Activated T-helper 9 cell treated with anti-CD3 and anti-CD28 coated beads, Interleukin-2, amount 50 U/mL, for 16 hours (primary cell): ENCODE measurements around the gene KIF20B.
A peak's percentile ranks its signal among the peaks of the same experiment; 100 is the strongest.
"Not testable (repeated sequence)": the region's sequence is repeated elsewhere in the genome, so short reads cannot be mapped to it uniquely, and the experiment has no call there.

Experiments used
- DNase-seq: peaks from one replicate; pipeline ENCODE4 v3.0.0-alpha.2; 2020; ENCODE audit warnings: low read depth

KIF20B gene

DNA sequence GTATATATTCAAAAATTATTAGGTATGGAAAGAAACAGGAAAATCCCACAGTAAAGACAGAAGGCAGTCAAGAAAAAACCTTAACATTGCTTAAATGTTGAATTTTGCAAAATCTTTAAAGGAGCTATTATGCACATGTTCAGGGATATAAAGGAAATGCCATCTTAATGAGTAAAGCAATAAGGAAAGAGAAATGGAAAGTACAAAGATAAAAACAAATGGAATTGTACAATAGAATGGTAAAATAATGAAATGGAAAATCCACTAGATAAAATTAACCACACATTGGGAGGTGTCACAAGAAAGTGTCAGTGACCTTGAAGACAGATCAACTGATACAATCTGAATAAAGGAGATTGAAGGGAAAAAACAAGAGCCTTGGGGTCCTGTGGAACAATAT, 82.0 kb downstream of the KIF20B start:
- DNase-seq: no peak

GRCh38 chr10:89785095-89785494, 83.7 kb downstream of the KIF20B start:
- DNase-seq: no peak

DNA sequence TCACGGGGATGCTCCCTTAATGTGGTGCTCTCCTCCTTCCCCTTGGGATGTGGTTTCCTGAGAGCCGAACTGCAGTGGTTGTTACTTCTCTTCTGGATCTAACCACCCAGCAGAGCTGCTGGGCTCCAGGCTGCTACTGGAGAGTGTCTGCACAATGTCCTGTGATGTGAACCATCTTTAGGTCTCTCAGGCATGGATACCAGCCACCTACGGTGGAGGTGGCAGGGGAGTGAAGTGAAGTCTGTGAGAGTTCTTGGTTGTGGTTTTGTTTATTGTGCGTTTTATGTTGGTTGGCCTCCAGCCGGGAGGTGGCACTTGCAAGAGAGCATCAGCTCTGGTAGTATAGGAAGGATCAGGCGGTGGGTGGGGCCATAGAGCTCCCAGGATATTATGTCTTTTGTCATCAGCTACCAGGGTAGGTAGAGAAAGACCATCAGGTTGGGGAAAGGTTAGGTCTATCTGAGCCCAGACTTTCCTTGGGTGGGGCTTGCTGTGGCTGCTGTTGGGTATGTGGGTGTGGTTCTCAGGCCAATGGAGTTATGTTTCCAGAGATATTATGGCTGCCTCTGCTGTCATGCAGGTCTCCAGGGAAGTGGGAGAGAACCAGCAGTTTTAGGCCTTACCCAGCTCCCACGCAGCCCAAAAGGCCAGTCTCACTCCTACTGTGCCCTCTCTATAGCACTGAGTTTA, 87.9 kb downstream of the KIF20B start:
- no peak for DNase-seq

- DNase-seq: no peak
Observed at GRCh38 chr10:89792187-89792586, 90.8 kb downstream of the KIF20B start.

GRCh38 chr10:89793649-89794254, 92.4 kb downstream of the KIF20B start:
- DNase-seq: no peak

DNA sequence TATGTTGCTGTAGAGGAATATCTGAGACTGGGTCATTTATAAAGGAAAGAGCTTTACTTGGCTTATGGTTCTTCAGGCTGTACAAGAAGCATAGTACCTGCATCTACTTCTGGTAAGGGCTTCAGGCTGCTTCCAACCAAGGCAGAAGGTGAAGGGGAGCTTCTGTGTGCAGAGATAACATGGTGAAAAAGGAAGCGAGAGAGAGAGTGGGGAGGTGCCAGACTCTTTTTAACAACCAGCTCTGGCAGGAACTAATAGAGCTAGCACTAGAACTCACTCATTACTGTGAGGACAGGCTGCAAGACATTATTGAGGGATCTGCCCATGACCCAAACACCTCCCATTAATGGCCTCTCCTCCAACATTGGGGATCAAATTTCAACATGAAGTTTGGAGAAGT, 94.5 kb downstream of the KIF20B start:
- no peak for DNase-seq

DNA sequence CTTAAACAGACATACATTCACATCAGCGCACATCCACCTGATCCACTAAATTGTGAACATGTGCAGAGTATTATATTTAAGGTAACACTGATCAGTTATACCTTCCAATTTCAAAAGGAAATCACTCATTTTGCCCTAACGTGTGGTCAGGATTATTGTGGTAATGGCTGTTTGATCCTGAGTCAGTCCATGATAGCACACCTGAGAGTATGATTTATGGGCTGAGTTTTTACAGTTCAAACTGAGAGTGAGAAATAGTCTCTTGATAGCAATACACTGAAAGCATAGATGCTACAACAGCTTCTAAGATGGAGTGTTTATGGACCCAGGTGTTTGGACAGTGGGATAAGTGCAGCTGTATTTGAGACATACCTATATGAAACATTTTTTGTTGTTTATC, 96.7 kb downstream of the KIF20B start:
- no peak for DNase-seq

DNA sequence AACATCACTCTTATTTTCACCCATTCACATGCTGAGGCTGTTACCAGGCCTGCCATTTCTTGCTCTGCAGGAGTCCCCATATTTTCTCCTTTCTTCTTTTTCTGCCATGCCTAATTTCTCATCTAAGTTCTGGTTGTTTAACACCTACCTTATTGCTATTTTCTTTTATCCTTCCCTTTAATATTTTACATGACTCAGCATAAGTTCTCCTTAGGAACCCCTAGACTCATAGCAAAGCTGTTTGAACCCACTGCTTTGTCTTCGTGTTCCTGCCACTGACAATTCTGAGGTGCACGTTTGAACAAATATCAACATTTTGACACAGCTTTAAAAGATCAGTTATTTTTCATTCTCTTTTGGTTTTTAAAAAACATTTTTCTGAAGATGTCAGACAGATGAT, 98.2 kb downstream of the KIF20B start:
- no peak for DNase-seq

- peak; percentile 23 for DNase-seq
Observed at GRCh38 chr10:89805599-89806013, 104.2 kb downstream of the KIF20B start.

DNA sequence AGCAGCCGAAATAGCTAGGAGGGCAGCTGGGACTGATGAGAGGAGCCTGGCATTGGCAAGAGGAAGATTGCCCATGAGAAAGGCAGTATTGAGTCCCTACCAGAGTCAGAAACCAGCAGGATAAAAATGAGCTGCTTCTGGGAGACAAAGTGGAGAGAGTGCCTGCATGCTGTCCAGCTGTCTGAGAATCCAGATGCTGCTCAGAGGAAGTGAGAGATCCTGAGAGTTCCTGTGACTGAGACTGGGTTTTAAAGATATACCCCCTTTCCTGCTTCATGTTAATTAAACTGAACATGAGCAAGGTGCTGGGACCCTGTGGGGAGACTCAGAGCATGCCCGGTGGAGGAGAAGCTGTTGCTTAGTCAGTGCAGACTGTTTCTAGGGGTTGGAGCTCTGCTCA, 107.5 kb downstream of the KIF20B start:
- DNase-seq: no peak

GRCh38 chr10:89809766-89810165, 108.4 kb downstream of the KIF20B start:
- no peak for DNase-seq

DNA sequence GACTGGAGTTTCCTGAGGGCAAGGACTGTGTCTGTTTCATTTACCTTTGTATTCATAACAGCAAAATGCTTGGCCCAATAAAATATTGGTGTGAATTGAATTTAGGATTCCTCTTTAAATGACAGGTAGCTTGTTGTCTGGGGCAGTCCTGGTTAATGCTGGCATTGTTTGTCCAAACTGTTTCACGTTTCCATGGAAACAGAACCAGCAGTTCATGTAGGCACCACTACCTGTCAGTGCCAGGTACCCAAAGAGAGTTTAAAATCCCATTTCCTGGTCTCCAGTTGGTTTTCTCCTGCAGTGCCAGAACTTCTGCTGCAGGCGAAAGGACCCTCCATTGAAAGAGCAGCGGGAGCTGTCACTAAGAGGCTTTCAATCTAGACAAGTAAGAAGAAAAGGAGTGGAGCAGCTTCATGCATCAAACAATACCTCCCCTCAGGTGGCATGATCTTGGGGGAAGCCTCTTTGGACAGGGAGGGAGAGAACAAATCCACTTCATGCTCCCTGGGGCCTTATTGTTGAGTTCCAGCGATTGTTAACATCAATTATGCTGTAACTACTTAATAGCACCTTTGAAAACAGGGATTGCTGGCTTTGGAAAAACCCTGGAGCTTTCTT, 109.6 kb downstream of the KIF20B start:
- DNase-seq: no peak

DNA sequence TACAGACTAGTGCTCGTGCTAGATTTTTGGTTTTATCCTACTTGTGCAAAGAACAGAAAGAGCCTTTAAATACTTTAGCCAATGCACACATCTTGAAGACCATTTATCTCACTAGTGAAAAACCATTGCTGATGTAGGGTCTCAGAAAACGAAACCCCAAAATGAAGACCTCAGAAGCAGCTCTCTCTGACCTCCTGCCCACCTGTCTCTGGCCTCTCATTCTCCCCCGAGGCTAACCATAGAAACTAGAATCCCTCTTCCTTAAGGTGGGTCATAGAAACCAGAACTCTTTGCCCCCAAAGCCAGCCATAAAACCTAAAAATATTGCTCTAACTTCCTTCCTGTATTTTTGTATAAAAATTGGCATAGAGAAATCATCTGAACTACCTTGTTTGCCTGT, 112.2 kb downstream of the KIF20B start:
- DNase-seq: no peak

DNA sequence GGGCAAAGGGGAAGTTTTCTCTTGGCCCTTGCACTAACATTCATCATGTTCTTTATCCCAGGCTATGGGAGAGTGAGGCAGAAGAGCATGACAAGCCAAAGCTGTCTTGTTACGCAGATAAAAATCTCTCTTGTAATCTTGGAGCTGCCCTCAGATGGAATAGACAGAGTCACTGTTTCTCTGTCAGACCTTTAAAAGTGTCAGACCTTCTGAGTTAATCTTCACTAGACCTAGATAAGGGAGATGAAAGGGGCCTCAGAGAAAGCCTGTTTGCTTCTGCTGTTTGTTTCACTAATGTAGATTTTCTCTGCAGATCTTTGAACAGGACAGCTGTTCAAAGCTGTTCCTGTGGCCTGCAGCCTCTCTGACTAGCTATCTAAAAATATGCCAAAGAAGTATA, 112.9 kb downstream of the KIF20B start:
- DNase-seq: no peak

DNA sequence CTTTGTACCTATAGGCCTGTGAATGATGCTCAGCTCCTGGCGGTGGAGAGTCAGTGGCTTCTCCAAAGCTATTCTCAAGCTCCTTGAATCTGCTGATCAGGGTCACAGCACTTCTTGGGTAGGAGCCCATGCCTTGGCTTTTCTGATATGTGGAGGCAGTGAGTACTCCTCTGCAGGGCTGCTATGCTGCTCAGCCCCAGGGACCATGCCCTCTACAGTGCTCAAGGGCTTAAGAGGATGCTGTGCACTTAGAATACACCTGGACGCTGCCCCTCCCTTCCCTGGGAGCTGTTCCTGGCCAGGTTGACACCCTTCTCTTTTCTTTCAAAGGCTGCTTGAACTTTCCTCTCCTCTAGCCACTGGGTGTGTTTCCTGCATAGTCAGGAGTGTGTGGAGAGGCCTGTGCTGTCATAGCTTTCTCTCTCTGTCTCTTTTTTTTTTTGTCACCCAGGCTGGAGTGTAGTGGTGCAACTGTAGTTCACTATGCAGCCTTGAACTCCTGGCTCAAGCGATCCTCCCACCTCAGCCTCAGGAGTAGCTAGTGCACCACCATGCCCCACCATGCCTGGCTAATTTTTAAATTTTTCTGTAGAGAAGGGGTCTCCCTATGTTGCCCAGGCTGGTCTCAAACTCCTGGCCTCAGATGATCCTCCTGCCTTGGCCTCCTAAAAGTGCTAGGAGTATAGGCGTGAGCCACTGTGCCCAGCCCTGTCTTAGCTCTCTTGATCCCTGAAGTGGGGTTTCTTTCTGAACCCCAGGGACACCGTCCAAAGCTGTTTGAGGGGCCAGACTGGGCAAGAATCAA, 113.9 kb downstream of the KIF20B start:
- DNase-seq: no peak

- DNase-seq: not testable (repeated sequence)
Observed at GRCh38 chr10:89819008-89819407, 117.6 kb downstream of the KIF20B start.
